Measurements from ENCODE around the gene FAM177B.
"Not testable (repeated sequence)": the region's sequence is repeated elsewhere in the genome, so short reads cannot be mapped to it uniquely, and the experiment has no call there.

FAM177B gene

GRCh38 chr1:222741630-222742457 lies 4.8 kb downstream of the FAM177B start:
- DNase-seq: not testable (repeated sequence)

- no peak for DNase-seq
Observed at GRCh38 chr1:222749927-222750326, 12.9 kb downstream of the FAM177B start.

DNA sequence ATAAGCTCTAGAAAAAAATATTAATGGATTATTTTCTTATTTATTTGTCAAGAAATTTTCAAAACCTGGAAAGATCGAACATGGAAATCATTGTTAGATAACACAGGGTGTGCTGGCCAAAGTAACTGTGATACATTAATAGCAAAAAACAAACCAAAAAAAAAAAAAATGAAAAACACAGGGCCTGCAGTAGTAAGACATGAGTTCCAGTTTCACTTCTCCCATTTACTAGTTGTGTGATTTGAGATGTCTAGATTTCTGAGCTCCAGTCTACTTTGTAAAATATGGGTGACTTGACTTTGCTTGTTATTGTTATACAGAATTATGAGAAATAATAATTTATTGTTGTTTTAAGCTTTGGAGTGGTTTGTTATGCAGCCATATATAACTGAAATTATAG lies 13.6 kb downstream of the FAM177B start:
- DNase-seq: no peak

DNA sequence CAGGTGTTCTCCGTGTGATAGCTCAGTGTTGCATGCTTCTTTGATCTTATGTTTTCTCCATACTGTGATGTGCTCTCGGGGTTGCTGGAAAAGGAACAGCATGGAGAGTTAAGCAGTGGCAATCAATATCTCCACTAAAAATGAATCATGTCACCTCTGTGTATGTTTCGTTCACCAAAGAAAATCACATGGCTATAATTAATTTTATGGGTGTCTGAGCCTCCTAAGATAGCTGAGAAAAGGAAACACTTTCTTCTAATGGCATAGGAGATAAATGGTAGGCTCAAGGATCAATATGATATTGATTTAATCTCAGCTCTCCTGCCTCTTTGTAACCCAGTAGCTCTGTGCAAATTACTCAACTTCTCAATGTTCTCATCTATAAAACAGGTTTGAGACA lies 14.3 kb downstream of the FAM177B start:
- no peak for DNase-seq

DNA sequence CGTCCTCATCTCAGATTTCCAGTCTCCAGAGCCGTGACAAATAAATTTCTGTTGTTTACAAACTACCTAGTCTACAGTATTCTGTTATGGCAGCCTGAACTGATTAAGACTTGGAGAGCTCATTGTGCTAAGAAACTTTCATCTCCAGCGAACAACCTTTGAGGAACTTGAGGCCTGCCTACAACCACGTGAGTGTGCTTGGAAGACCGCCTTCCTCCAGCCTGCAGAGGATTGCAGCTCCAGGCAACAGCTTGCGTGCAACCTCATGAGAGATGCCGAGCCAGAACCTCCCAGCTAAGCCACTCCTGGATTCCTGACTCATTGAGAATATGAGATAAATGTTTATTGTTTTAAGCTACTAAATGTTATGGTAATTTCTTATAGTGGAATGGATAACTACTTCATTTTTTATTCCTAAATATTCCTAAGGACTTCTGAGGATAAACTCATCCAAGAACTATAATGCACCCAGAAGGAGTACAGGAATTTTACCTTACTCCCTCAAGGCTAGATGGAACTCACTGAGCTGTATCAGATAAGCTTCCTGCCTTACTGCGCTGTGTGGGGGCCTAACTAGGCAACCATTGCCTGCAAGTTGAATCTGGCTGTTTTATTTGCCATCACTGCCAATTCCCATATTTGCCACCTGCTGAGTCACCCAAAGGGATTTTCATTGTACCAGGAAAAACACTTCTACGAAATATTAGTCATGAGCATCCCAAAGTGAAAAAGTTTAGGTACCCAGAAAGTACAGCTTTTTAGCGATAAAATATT lies 17.6 kb downstream of the FAM177B start:
- DNase-seq: no peak

DNA sequence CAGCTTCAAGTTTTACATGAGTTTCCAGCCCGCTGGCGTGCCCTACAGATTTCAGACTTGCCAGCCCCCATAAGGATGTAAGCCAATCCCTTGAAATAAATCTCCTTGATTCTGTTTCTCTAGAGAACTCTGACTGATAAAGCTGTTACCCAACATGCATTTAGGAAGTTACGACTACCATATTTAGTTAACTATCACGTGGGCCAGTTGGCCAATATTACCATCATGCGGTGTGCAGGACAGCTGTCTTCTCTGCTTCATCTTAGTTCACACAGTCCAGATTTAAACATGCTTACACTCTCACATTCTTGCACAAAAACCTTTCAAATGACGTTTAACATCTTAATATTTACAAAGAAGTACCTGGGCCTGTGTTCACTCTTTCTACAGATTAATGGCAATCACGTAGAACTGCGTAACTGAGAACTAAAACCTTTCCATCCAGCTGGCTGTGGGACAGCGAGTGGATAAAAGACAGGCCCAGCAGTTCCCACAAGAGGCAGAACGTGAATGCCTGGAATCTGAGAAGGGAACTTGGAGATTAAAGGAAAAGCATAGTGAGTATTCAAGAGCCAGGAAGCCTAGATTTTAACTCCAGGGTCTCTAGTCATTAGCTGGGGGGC lies 20.8 kb downstream of the FAM177B start:
- DNase-seq: no peak

- DNase-seq: no peak
Observed at GRCh38 chr1:222759451-222760035, 22.5 kb downstream of the FAM177B start.

DNA sequence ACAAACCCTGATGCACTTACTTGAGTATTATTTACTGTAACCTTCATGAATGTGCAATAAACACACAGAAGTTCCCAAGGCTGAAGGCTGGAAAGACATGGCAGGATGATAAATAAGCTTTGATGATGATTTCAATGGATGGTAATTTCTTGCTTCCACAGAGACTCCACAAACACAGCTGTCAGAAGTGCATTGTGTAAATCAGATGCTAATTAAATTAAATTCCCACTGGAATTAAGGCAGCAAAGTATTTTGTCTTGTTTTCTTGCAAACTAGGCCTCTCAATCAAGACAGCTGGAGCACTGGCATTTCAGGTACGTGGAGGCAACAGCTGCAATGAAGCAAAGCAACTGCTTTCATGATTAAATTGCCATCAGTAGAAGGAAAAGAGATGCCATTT lies 24.1 kb downstream of the FAM177B start:
- no peak for DNase-seq

DNA sequence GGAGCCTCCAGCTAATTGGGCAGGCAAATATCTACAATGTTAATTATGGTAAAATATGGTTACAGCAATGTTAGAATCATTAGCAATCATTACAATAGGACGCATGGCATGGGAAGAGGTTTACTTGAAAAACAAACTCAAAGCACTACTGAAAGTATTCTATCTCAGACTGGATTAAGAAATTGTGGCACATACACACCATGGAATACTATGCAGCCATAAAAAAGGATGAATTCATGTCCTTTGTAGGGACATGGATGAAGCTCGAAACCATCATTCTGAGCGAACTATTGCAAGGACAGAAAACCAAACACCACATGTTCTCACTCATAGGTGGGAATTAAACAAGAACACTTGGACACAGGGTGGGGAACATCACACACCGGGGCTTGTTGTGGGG lies 25.2 kb downstream of the FAM177B start:
- not testable (repeated sequence) for DNase-seq

GRCh38 chr1:222767152-222767571 lies 30.2 kb downstream of the FAM177B start:
- no peak for DNase-seq

DNA sequence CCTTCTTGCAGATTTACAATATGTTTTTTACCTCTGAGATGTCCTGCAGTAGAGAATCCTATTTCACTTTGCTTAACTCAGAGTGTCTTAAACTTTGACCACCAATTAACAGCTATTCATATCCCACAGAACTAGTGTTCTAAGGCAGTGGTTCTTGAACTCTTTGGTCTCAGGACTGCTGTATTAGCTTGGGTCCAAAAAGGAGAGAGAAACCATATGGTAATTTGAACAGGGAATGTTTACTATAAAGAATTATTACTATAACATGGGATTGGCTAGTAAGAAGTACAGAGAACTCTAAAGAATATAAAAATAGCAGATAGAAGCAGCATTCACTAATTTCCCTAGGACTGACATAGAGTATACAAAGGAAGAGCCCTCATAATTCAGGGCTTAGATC lies 31.6 kb downstream of the FAM177B start:
- DNase-seq: no peak

GRCh38 chr1:222769181-222769580 lies 32.2 kb downstream of the FAM177B start:
- no peak for DNase-seq

- no peak for DNase-seq
Observed at GRCh38 chr1:222769971-222770620, 33.1 kb downstream of the FAM177B start.

DNA sequence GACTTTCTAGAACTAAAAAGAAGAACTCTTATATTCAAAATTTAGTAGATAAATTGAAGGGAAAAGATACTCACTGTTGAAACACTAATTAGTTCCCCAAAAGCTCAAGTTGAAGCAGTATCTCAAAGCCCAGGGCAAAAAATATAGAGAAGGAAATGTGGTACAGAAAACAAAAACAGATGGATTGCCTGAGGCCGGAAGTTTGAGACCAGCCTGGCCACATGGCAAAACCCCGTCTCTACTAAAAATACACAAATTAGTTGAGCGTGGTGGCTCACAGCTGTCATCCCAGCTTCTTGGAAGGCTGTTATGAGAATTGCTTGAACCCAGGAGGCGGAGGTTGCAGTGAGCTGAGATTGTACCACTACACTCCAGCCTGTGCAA lies 36.0 kb downstream of the FAM177B start:
- DNase-seq: no peak

DNA sequence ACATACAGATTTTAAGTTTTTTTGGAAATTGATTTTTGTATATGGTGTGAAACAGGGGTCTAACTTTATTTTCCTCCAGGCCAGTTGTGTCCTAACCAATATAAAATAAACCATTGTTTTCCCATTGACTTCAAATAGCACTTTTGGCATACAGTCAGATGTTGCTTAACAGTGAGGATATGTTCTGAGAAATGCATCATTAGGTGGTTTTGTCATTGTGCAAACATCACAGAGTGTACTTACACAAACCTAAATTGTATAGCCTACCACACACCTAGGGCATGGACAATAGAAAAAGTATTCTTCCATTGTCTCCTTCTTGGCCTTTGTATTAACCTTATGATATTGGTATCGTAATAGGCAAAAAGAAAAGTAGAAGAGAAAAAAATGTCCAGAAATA lies 40.5 kb downstream of the FAM177B start:
- no peak for DNase-seq

DNA sequence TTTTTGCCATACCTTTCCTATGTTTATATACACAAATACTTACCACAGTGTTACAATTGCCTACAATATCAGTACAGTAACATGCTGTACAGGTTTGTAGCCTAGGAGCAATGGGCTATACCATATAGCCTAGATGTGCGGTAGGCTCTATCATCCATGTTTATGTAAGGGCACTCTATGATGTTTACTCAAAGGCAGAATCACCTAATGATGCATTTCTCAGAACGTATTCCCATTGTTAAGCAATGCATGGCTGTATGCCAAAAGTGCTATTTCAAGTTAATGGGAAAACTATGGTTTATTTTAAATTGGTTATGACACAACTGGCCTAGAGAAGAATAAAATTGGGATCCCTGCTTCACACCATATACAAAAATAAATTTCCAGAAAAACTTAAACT lies 41.0 kb downstream of the FAM177B start:
- DNase-seq: no peak

GRCh38 chr1:222781251-222781650 lies 44.2 kb downstream of the FAM177B start:
- no peak for DNase-seq

GRCh38 chr1:222783051-222783450 lies 46.0 kb downstream of the FAM177B start:
- no peak for DNase-seq

- no peak for DNase-seq
Observed at GRCh38 chr1:222784371-222784770, 47.4 kb downstream of the FAM177B start.

DNA sequence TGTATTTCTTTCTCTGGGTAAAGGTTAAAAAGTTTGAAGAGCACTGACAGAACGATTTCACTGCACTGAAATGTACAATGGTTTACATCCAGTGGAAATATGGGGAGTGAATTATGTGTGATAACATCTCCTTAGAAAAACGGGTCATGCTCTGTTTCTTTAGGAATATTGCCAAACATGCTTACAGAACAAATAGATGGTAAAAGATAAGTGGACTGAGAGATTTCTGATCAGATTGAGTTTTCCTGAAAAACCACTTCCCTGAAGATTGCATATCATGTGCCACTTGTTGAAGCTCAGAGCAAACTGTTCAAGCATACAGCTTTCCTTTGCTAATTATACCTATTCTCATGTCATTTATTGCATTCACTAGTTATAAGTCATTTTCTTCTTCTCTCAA lies 47.9 kb downstream of the FAM177B start:
- DNase-seq: no peak

- no peak for DNase-seq
Observed at GRCh38 chr1:222785529-222785928, 48.5 kb downstream of the FAM177B start.

DNA sequence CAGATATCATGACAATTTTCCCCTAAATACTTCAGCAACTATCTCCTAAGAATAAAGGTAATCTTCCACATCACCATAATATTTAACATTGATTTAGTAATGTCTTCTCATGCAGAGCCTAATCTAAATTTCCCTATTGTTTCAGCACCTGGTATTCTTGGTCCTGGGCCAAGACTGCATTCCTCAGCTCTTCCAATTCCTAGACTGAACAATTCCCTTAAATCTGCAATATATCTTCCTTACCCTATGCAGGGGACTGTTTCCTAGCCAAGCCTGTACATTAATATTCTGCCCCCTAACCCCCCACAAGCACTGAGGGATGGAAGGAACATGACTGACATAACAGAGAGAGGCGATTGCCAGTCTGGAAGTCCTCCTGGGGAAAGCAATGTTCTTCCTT lies 49.1 kb downstream of the FAM177B start:
- no peak for DNase-seq

DNA sequence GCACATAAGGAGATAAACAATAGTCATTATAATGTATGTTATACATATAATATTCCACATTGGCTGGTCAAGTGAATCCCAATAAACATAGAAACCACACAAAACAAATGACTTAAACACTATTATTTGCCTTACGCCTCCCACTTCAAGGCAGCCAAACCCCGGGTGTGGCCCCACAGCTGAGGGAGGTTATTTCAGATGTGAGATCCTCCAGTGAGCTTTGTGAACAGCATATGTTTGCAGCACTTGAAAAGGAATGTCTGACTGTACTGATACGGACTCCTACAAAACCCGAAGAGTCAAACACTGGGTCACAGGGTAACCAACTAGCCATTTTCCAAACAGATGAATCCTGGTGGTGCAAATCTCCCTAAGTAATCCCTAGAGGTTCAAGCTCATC lies 50.7 kb downstream of the FAM177B start:
- no peak for DNase-seq

Data from SW 1271 (cell line).